IMR-90 (cell line): ENCODE measurements around the gene HLA-DMB. TPM values are rescaled to one million over a fixed set of nuclear protein-coding genes. Genes with fewer than 3 reads are reported as not detected.
A peak's percentile ranks its signal among the peaks of the same experiment; 100 is the strongest.

Source experiments
- ATAC-seq: fragments of 200-7000 bp; cut with Tn5 transposase; 2 replicates; pipeline ENCODE4 v1.9.1; 2020; ENCODE audit warnings: low read depth, mild to moderate bottlenecking, moderate library complexity
- BruUV-seq: library from RNA; stranded (reverse); fragments of 400-500 nt; replicated peaks from 2 replicates; lab custom pipeline; 2021; lab: Mats Ljungman, UMichigan
- CTCF ChIA-PET: fragments of 300-600 bp; formaldehyde crosslinking; extraction: SDS; loops from one replicate; lab custom pipeline; 2021; ENCODE audit warnings: antibody characterized with exemption; lab: Yijun Ruan, JAX
- POLR2A ChIA-PET: fragments of 300-600 bp; sonication (Branson Sonifier 250); formaldehyde crosslinking; loops from one replicate; lab custom pipeline; 2022; ENCODE audit warnings: antibody characterized with exemption; ENCODE audit not compliant: unreplicated experiment; lab: Charles Lee
- DNase-seq: peaks from one replicate; pipeline ENCODE4 v3.0.0; 2013
- H2AFZ ChIP-seq: replicated peaks from 2 replicates; pipeline ENCODE3; 2013; ENCODE audit warnings: low read length, mild to moderate bottlenecking; ENCODE audit not compliant: poor library complexity
- H2AK5ac ChIP-seq: 2 replicates; pipeline ENCODE4 v1.6.1; 2013; ENCODE audit warnings: low read depth, low read length, inconsistent platforms
- H2AK9ac ChIP-seq: replicated peaks from 2 replicates; pipeline ENCODE3; 2013; ENCODE audit warnings: mild to moderate bottlenecking, low read depth, low read length, moderate library complexity; ENCODE audit not compliant: poor library complexity
- H2BK120ac ChIP-seq: 2 replicates; pipeline ENCODE4 v1.6.1; 2013; ENCODE audit warnings: low read depth, low read length, inconsistent platforms
- H2BK15ac ChIP-seq: 3 replicates; pipeline ENCODE4 v1.6.1; 2013; ENCODE audit warnings: low read depth, low read length, inconsistent platforms
- H2BK20ac ChIP-seq: 2 replicates; pipeline ENCODE4 v1.6.1; 2013; ENCODE audit warnings: low read depth, mild to moderate bottlenecking, inconsistent platforms, low read length, moderate library complexity
- H2BK5ac ChIP-seq: 2 replicates; pipeline ENCODE4 v1.6.1; 2013; ENCODE audit warnings: mild to moderate bottlenecking, low read depth, low read length, inconsistent platforms; ENCODE audit not compliant: poor library complexity, severe bottlenecking
- H3K14ac ChIP-seq: replicated peaks from 2 replicates; pipeline ENCODE4 v1.6.1; 2013; ENCODE audit warnings: low read depth, low read length, inconsistent platforms
- H3K18ac ChIP-seq: 2 replicates; pipeline ENCODE4 v1.6.1; 2013; ENCODE audit warnings: low read depth, low read length, control low read depth
- H3K23ac ChIP-seq: 2 replicates; pipeline ENCODE4 v1.6.1; 2013; ENCODE audit warnings: low read depth, low read length, inconsistent platforms
- H3K27ac ChIP-seq: 2 replicates; pipeline ENCODE4 v1.5.1; 2013; ENCODE audit warnings: mild to moderate bottlenecking, control low read depth, low read length; ENCODE audit not compliant: insufficient read depth
- H3K27me3 ChIP-seq: 2 replicates; pipeline ENCODE4 v1.6.1; 2013; ENCODE audit warnings: low read length; ENCODE audit not compliant: control insufficient read depth, insufficient read depth
- H3K36me3 ChIP-seq: 2 replicates; pipeline ENCODE4 v1.6.1; 2013; ENCODE audit warnings: low read length, mixed read lengths; ENCODE audit not compliant: control insufficient read depth, insufficient read depth
- H3K4ac ChIP-seq: 2 replicates; pipeline ENCODE4 v1.6.1; 2013; ENCODE audit warnings: low read depth, low read length, inconsistent platforms
- H3K4me1 ChIP-seq: 2 replicates; pipeline ENCODE4 v1.6.1; 2013; ENCODE audit warnings: low read length, mixed read lengths; ENCODE audit not compliant: control insufficient read depth, insufficient read depth
- H3K4me2 ChIP-seq: 2 replicates; pipeline ENCODE4 v1.6.1; 2013; ENCODE audit warnings: low read depth, mild to moderate bottlenecking, control low read depth, low read length, moderate library complexity
- H3K4me3 ChIP-seq: 2 replicates; pipeline ENCODE4 v1.5.1; 2013; ENCODE audit warnings: low read depth, mild to moderate bottlenecking, control low read depth, low read length, moderate library complexity; ENCODE audit not compliant: insufficient read depth
- H3K56ac ChIP-seq: 2 replicates; pipeline ENCODE4 v1.6.1; 2013; ENCODE audit warnings: low read length, inconsistent platforms; ENCODE audit not compliant: insufficient read depth; ENCODE audit errors: extremely low read depth
- H3K79me1 ChIP-seq, 2 experiments: 2 replicates each; pipeline ENCODE4 v1.6.1; 2013; ENCODE audit warnings: low read length in 2 of 2, inconsistent platforms in 1 of 2, low read depth in 1 of 2
- H3K9ac ChIP-seq: 2 replicates; pipeline ENCODE4 v1.6.1; 2013; ENCODE audit warnings: low read depth, low read length, control low read depth
- H3K9me1 ChIP-seq: 2 replicates; pipeline ENCODE4 v1.6.1; 2013; ENCODE audit warnings: low read length, inconsistent platforms; ENCODE audit not compliant: insufficient read depth
- H3K9me3 ChIP-seq: 2 replicates; pipeline ENCODE4 v1.6.1; 2013; ENCODE audit warnings: low read length; ENCODE audit not compliant: control insufficient read depth, insufficient read depth
- H4K20me1 ChIP-seq: 2 replicates; pipeline ENCODE4 v1.6.1; 2013; ENCODE audit warnings: low read length, inconsistent platforms; ENCODE audit not compliant: insufficient read depth
- H4K5ac ChIP-seq: 2 replicates; pipeline ENCODE4 v1.6.1; 2013; ENCODE audit warnings: mild to moderate bottlenecking, low read depth, low read length, control low read depth
- H4K8ac ChIP-seq, 2 experiments: 2 replicates each; pipeline ENCODE4 v1.6.1; 2013; ENCODE audit warnings: low read depth in 2 of 2, low read length in 2 of 2, control low read depth in 1 of 2, inconsistent platforms in 1 of 2
- H4K91ac ChIP-seq: 2 replicates; pipeline ENCODE4 v1.6.1; 2013; ENCODE audit warnings: low read depth, low read length, inconsistent platforms; ENCODE audit not compliant: insufficient read depth
- CEBPB ChIP-seq: IDR thresholded peaks from 2 replicates; pipeline ENCODE4 v1.6.1; 2012; ENCODE audit warnings: low read depth, low read length, improper control_type of control experiment
- FOS ChIP-seq: fragments of 150-350 bp; IDR thresholded peaks from 2 replicates; pipeline ENCODE4 v1.6.1; 2016; ENCODE audit warnings: low read depth, low read length
- RFX5 ChIP-seq: IDR thresholded peaks from 2 replicates; pipeline ENCODE4 v1.8.0; 2012; ENCODE audit warnings: low read depth, mild to moderate bottlenecking, low read length, moderate library complexity
- SMC3 ChIP-seq: fragments of 150-350 bp; IDR thresholded peaks from 2 replicates; pipeline ENCODE4 v1.6.1; 2016; ENCODE audit warnings: low read depth, mild to moderate bottlenecking, antibody characterized with exemption, low read length, moderate library complexity
- WGBS, 2 experiments: methylation state at CpG; one replicate each; pipeline versions ENCODE4 v1.1.5 to v1.1.7; 2013; ENCODE audit warnings: missing lambda C conversion rate in 2 of 2; ENCODE audit not compliant: insufficient read length in 1 of 2; ENCODE audit errors: extremely low coverage in 2 of 2; 5-methylcytosine and 5-hydroxymethylcytosine counted together
- dilution Hi-C: fragments of 300-500 bp; cut with HindIII; formaldehyde crosslinking; loops from one replicate; pipeline ENCODE4 v1.14.3; 2018; ENCODE audit warnings: low sequenced_read_pairs; ENCODE audit not compliant: unreplicated experiment
- in situ Hi-C: fragments of 300-500 bp; cut with MboI; formaldehyde crosslinking; loops from 3 replicates; pipeline ENCODE4 v1.14.3; 2019; ENCODE audit warnings: low sequenced_read_pairs, inconsistent platforms, mixed read lengths
- intact Hi-C: fragments of 100-400 bp; cut with micrococcal nuclease; formaldehyde crosslinking; loops from 2 replicates; pipeline ENCODE4 v1.10.0; 2022
- polyA plus RNA-seq, 3 experiments: library from polyadenylated mRNA; depleted of rRNA; stranded (reverse); fragments of >200 nt; gene quantifications; 2 replicates each; pipeline ENCODE4 v1.2.3, GENCODE V29; 2012; ENCODE audit warnings: low replicate concordance in 1 of 3
- total RNA-seq: library from RNA; depleted of rRNA; stranded (reverse); fragments of >200 nt; gene quantifications from 2 replicates; pipeline ENCODE4 v1.2.3, GENCODE V29; 2012
- TF ChIP-seq, protein P1 (sequence below): fragments of 150-350 bp; IDR thresholded peaks from 2 replicates; pipeline ENCODE4 v1.6.1; 2017; ENCODE audit warnings: mild to moderate bottlenecking, antibody characterized with exemption, low read length, low read depth

The HLA-DMB gene
- total and polyA plus RNA-seq, 2 of the 4 experiments (the other 2 are of a cell fraction): 0.18 to 0.19 TPM

DNA sequence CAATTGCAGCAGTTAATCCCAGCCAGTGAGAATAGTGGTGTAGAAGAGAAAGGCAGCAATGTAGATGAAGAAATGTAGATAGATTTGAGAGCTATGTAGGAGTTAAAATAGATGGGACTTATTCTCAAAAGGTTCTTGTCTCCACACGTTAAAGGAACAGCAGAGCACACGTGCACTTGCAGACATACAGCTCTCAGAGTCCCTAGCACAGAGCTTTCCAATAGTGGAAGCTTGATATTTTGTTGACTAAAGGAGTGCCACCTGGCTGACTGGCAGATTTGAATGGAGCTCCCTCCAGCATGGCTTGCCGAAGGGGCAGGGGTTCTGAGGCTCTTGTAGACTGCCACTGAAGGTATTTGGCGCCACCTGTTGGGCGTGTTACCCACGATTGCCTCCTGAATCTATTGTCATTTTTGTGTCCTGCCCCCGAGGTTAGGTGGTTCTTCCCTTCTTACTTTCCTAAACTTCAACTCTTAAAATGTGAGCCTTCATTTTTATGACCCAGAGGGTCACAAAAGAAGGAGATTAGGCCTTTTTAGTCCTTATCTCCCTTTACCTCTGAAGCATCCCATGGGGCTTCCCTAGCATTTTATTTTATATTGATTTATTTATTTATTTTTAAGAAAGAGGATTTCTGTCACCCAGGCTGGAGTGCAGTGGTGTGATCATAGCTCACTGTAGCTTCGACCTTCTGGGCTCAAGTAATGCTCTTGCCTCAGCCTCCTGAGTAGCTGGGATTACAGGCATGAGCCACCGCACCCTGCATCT, 44.0 kb upstream of the HLA-DMB start (continued):
- TF ChIP-seq, protein P1, sequence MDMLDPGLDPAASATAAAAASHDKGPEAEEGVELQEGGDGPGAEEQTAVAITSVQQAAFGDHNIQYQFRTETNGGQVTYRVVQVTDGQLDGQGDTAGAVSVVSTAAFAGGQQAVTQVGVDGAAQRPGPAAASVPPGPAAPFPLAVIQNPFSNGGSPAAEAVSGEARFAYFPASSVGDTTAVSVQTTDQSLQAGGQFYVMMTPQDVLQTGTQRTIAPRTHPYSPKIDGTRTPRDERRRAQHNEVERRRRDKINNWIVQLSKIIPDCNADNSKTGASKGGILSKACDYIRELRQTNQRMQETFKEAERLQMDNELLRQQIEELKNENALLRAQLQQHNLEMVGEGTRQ: no peak

DNA sequence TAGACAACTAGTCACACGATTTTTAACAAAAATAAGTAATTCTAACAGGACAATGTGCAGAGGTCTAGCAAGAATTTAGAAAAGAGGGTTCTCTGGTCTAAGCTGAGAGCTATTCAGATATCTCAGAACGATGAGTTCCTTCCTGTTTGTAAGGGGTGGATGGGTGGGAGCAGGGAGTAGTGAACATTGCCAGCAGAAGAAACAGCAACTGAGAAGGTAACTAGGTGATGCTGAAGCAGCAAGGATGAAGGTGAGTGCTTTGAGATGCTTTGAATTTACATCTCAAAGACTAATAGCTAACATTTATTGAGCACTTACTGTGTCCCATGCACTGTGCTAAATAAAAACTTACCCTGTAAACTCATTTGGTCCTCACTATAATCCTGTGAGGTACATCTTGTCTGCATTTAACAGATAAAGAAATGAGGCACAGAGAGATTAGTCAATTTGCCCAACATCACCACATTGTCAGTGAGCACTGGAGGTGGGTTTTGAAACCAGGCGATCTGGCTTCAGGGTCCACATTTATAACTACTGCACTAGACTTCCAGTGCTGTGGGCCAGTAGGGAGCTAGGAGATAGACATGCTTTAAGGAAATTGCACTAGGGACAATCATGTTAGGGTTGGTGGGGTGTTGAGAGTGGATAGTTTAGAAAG, 43.3 kb upstream of the HLA-DMB start:
- Histone ChIP-seq H3K4me3 (no peak overlapping the region), H2BK15ac (no peak overlapping the region), H2AFZ (no peak overlapping the region), H3K14ac (no peak overlapping the region), H4K8ac (no peak overlapping the region), H4K5ac (no peak overlapping the region), H3K9me1 (peaks cover 5% of the 10 kb centered on the region; the same call in 1 of the 2 replicates), H2BK5ac (no peak overlapping the region), H3K4me1 (no peaks in the 10 kb centered on the region), H4K91ac (no peak overlapping the region), H3K18ac (no peak overlapping the region), H3K36me3 (peaks cover 25% of the 10 kb centered on the region), H2BK20ac (no peak overlapping the region), H3K9me3 (no peaks in the 10 kb centered on the region), H3K27me3 (peaks cover 11% of the 10 kb centered on the region), H3K79me1 (peaks cover 15 to 20% of the 10 kb centered on the region in 2 experiments), H2BK120ac (no peak overlapping the region), H4K20me1 (peaks cover 55% of the 10 kb centered on the region), H3K27ac (no peak overlapping the region), H3K56ac (no peak overlapping the region), H3K4ac (no peak overlapping the region), H2AK9ac (no peak overlapping the region), H2AK5ac (no peak overlapping the region), H3K9ac (no peak overlapping the region), H3K23ac (0 out of 2 replicates have a peak overlapping the region, but pooled peaks have one; percentile 4), H3K4me2 (no peak overlapping the region)
- 50% methylated on average over 1 of the region's 3 CpGs; no CpG with 5 or more reads in 1 of the 2 experiments for WGBS, 2 experiments
- DNase-seq: no peak
- no peak for TF ChIP-seq CEBPB
- no peak for TF ChIP-seq FOS
- TF ChIP-seq SMC3: no peak
- no peak for TF ChIP-seq RFX5
- dilution Hi-C loops: no loop called here
- intact Hi-C loops: loop anchor here (1.0 kb wide), 2 partner anchors 51 to 99 kb away; no protein-coding TSS in a partner anchor
- CTCF ChIA-PET: interaction anchor here (0.6 to 3.4 kb wide), 28 partner anchors 9 to 165 kb away, joined by 3 to 29 read pairs (median 4); partner anchors contain the start of gene HLA-DMA
- ATAC-seq: peak; percentile 24
- in situ Hi-C loops: no loop called here
- POLR2A ChIA-PET: interaction anchor here (1.0 to 2.8 kb wide), 5 partner anchors 9 to 90 kb away, joined by 3 to 27 read pairs (median 5); no protein-coding TSS in a partner anchor
- BruUV-seq: no TSS peak
